DMS153 (cell line): ENCODE data around the gene KCNS1.
"Not testable (repeated sequence)": the region's sequence is repeated elsewhere in the genome, so short reads cannot be mapped to it uniquely, and the experiment has no call there.

ENCODE experiments used
- DNase-seq: peaks from one replicate; lab custom pipeline; 2025; lab: John Stamatoyannopoulos, UW

The KCNS1 gene

GRCh38 chr20:45100563-45101245 is at the start of gene KCNS1:
Gene KCNS1 (minus strand): TSS chr20:45101127. CDS start chr20:45099236, 1,891 bp downstream.
- no peak for DNase-seq

GRCh38 chr20:45149062-45149461 is 48.1 kb upstream of the KCNS1 start:
- no peak for DNase-seq

- no peak for DNase-seq
Measured at GRCh38 chr20:45140836-45141235, 39.9 kb upstream of the KCNS1 start.

- DNase-seq, result not testable (repeated sequence)
Measured at GRCh38 chr20:45139733-45140375, 38.9 kb upstream of the KCNS1 start.

- peak; percentile 54 for DNase-seq
Measured at GRCh38 chr20:45138561-45139300, 37.8 kb upstream of the KCNS1 start.

- no peak for DNase-seq
Measured at GRCh38 chr20:45136911-45137310, 36.0 kb upstream of the KCNS1 start.

- no peak for DNase-seq
Measured at GRCh38 chr20:45128099-45128498, 27.2 kb upstream of the KCNS1 start.

- no peak for DNase-seq
Measured at GRCh38 chr20:45124365-45124764, 23.4 kb upstream of the KCNS1 start, which contains the start of gene WFDC12. Gene WFDC12 (minus strand): TSS chr20:45124465. CDS start chr20:45124447, 18 bp downstream.

- no peak for DNase-seq
Measured at GRCh38 chr20:45121388-45121787, 20.5 kb upstream of the KCNS1 start.

GRCh38 chr20:45119556-45120266 is 18.8 kb upstream of the KCNS1 start:
- DNase-seq, result no peak

- DNase-seq, result no peak
Measured at GRCh38 chr20:45118028-45118427, 17.1 kb upstream of the KCNS1 start.

GRCh38 chr20:45117581-45117980 is 16.7 kb upstream of the KCNS1 start:
- peak; percentile 6 for DNase-seq

- no peak for DNase-seq
Measured at GRCh38 chr20:45115829-45116228, 14.9 kb upstream of the KCNS1 start.

- DNase-seq, result no peak
Measured at GRCh38 chr20:45115386-45115774, 14.5 kb upstream of the KCNS1 start.

GRCh38 chr20:45114465-45115385 is 13.8 kb upstream of the KCNS1 start, which contains the start of gene WFDC5:
Gene WFDC5 (minus strand): TSS chr20:45115174. CDS start chr20:45115083, 91 bp downstream.
- DNase-seq, result no peak

GRCh38 chr20:45113865-45114264 is 12.9 kb upstream of the KCNS1 start:
- no peak for DNase-seq

- no peak for DNase-seq
Measured at GRCh38 chr20:45112754-45113153, 11.8 kb upstream of the KCNS1 start.

GRCh38 chr20:45111799-45112471 is 11.0 kb upstream of the KCNS1 start:
- DNase-seq, result no peak

GRCh38 chr20:45111285-45111684 is 10.4 kb upstream of the KCNS1 start:
- DNase-seq, result no peak

GRCh38 chr20:45110301-45110700 is 9.4 kb upstream of the KCNS1 start:
- no peak for DNase-seq
